ENCODE data around the gene BPHL.
"Not testable (repeated sequence)": the region's sequence is repeated elsewhere in the genome, so short reads cannot be mapped to it uniquely, and the experiment has no call there.

The BPHL gene

DNA sequence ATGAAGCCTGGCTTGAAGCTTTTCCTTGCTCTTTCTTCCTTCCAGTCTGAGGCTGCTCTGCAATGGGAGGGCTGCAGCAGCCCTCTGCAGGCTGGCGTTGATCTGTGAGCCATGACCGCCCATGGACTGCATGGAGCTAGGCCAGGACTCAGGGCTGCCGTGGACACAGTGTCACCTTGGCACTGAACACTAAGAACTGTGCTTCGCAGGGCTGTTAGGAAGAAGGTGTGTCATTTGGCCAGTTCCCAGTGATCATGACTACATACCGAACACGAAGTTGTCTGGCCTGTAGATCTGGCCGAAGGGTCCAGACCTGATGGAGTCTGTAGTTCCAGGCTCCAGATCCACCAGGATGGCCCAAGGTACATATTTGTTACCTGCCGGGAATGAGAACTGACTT lies 60.2 kb downstream of the BPHL start:
- DNase-seq (ENCODE audit: low read depth in 2 of 2), result not testable (repeated sequence)

DNA sequence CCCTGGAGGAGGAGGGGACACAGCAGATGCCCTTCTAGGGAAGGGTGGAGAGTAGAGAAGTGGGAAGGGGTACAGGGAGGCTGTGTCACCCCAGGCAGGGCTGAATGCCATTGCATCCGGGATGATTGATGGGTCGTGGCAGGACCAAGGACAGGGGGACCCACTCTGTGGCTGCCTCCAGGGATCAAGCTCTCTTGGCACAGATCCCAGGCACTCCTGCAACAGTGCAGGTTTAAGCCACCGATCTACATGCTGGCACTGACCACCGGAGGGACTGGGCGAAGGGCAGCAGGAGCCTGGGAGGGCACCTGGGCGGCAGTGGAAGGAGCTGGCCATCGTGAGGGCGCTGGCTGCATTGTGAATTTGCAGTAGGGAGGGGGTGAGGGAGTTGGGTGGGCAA lies 61.4 kb downstream of the BPHL start:
- not testable (repeated sequence) for DNase-seq (ENCODE audit: low read depth in 2 of 2)

DNA sequence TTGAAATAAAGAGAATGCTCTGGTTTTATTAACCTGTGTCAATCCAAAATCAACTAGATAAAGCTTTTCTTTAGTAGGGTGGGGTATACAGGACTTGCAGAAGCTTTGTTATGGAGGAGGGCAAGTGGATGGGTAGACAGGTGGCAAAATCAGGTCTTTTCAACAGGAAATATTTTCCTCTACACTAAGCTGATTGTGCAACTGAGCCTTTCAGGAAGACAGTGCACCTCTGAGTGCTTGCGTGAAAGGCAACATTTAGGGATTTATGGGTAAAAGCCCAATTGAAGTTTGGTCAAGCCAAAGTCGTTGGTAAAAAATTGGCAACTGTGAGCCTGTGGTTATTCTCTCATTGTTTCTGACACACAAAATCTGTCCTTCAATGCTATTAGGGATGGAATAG lies 62.6 kb downstream of the BPHL start:
- DNase-seq (ENCODE audit: low read depth in 2 of 2), result no peak

DNA sequence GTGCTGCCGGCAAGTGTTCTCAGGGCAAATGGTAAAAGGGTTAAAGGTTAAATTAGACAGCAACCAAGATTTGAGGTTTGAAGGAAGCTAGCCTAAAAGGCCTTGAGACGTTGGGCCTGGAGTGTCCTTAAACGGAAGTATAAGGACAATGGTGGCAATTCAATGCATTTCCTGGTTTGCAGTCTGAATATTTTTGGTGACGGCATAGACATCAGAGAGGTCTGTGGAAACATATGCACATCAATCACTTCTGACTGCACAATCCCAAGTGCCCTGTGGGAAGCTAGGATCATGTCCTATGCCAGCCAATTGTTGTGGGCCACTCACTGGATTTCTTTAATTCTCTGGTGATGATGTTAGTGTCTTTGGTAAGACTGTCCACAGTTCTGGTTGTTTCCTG lies 64.6 kb downstream of the BPHL start:
- no peak for DNase-seq (ENCODE audit: low read depth in 2 of 2)

DNA sequence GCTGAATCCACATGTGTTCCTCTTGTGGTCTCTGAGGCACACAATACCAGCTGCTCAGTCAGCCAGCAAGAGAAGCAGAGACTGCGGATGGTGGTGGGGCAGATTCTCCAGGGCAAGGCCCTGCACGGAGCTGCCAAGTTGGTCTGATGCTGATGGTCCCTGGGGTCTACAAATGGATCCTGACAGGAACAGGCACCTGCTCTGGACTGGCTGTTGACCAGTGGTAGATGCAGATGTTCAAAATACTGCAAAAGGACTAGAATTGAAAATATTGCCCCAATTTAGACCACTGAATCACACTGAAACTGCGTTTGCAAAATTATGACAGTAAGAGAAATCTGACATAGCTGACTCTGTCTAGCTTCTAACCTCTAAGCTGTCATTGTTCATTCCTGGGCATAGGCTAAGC lies 68.5 kb downstream of the BPHL start:
- DNase-seq (ENCODE audit: low read depth in 2 of 2), result no peak

DNA sequence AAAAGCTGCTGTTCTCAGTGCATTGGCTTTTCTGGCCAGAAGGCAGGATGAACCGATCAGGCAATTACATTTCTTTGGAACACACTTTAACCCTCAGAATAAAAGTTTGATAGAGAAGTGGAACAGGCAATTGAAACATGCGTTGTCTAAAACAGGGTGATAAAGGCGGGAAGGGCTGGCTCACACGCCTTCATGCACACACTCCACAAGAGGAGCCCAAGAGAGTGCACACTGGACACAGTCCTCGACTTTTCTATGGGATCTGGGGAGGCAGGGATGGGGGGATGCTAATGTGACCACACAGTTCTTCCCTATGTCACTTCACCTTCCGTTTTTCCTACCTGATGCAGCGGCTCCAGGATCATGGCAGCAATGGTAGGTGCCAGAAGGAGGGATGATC lies 69.8 kb downstream of the BPHL start:
- no peak for DNase-seq (ENCODE audit: low read depth in 2 of 2)

DNA sequence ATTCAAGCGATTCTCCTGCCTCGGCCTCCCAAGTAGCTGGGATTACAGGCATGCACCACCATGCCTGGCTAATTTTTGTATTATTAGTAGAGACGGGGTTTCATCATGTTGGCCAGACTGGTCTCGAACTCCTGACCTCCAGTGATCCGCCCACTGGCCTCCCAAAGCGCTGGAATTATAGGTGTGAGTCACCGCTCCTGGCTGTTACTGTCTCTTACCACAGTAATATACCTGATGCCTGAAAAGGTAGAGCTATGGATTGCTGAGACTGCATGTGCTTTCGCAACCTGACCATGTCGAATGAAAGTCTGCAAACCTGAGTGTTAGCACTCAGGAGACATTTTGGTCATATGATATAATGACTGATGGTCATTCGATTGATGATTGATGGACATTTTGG lies 70.7 kb downstream of the BPHL start:
- DNase-seq (ENCODE audit: low read depth in 2 of 2), result not testable (repeated sequence)

DNA sequence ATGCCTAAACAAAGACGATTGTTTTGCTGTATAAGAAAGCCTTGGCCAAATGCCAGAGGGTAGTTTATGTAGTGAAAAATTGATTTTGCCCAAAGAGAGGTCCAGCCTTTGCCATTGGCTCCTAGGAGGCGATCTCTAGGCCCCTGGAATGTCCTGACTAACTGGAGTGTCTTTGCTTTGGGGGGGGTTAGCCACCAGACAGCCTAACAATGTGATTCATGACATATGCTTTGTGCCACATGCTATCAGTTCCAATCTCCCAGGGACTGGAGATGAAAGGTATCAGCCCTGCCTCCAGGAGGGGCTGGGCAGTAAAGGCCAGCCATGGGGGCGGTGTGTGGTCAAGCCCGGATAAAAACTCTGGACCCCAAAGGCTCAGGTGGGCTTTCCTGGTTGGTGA lies 71.5 kb downstream of the BPHL start:
- no peak for DNase-seq (ENCODE audit: low read depth in 2 of 2)

DNA sequence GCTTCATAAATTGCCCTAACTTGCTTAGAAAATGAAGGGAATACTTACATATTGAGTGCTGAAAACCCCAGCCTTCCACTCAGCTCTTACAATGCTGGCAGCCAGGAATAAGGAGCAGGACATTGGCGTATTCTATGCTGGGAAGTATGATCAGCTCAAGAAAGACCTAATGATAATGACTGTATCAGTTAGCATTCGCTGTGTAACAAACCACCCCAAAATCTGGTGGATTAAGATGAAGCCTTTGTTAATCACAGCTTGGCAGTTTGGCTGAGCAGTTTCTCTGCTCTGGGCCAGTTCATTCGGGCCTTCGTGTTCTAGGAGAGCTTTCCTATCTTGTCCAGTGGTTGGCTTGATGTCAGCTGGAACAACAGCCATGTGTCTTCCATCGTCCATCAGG lies 72.3 kb downstream of the BPHL start:
- no peak for DNase-seq (ENCODE audit: low read depth in 2 of 2)

DNA sequence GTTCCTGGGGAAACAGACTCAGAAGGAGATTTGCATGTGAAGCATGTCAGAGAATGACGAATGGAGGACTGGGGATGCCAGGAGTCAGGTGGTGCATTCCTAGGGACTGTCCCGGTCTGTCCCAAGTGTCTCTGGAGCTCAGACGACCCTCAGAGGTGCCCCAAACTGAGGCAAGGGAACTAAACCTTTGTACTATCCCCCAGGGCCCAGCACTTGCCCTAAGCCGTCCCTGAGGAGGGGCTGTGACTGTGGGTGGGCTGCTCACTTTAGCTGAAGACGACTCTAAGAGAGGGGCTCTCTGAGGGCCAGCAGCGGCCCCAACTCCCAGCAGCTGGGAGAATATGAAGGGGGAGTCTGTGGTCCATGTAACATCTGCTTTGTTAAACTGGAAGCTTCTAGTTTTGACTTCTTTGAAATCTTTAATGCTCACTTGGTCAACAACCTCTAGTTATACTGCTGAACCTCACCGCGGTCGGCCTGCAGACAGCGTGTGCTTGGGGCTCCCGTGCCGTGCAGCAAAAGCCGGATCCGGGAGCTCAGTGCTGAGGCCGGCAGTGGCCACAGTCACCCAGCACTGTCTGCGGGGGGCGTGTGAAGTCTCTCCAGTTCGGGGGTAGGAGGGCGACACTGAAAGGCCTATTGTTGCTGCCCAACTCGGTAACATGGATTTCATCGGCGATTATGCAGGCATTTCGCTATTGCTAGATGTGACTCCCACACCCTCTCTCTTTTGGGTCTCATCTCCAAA lies 74.8 kb downstream of the BPHL start:
- DNase-seq (ENCODE audit: low read depth in 2 of 2), result no peak

DNA sequence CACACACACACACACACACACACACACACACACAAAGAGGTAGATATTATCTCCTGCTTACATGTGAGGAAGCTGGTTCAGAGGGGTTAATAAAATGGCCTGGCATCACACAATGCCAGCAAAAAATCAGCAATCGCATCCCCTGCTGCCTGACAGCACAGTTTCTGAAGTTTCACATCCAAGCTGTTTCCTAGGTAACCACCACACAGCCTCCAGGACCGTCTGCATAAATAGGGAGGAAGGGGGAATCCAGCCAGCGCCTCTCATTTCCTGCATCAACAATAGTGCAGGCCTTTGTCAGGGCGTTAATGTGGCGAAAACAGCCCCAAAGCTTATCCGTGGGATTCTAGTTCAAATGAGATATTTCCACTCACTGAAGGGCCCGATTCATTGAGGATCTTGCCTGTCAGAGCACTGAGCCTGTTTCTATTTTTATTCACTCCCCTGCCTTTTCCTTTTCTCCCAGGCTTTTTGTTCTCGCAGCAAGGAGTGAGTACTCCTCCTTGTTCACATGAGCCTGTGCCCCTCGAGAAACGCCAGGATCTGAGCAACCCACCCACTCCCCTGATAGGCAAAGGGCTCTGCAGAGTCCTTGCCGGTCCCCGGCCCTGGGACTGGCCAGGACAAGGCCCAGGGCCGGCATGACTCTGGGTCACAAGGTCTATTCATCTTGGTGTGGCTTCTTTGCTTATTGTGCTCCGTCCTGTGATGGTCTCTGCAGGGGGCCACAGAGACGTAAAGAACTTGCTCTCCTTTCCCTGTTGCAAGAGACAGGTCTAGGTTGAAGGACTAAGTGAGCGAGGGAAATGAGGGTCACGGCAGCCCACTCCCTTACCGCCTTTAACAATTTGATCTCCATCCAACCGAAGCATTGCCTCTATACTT lies 76.3 kb downstream of the BPHL start:
- DNase-seq (ENCODE audit: low read depth in 2 of 2), result no peak

DNA sequence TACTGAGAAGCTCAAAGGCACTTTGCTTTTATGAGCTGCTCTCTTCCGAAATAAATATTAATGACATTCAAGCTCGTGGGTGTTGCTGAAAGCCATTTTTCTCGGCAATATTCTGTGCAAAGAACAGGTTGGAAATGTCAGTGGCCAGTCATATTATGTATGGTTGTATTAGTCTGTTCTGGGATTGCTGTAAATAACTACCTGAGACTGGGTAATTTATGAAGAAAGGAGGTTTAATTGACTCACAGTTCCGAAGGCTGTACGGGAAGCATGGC lies 76.8 kb downstream of the BPHL start:
- DNase-seq (ENCODE audit: low read depth in 2 of 2), result no peak

DNA sequence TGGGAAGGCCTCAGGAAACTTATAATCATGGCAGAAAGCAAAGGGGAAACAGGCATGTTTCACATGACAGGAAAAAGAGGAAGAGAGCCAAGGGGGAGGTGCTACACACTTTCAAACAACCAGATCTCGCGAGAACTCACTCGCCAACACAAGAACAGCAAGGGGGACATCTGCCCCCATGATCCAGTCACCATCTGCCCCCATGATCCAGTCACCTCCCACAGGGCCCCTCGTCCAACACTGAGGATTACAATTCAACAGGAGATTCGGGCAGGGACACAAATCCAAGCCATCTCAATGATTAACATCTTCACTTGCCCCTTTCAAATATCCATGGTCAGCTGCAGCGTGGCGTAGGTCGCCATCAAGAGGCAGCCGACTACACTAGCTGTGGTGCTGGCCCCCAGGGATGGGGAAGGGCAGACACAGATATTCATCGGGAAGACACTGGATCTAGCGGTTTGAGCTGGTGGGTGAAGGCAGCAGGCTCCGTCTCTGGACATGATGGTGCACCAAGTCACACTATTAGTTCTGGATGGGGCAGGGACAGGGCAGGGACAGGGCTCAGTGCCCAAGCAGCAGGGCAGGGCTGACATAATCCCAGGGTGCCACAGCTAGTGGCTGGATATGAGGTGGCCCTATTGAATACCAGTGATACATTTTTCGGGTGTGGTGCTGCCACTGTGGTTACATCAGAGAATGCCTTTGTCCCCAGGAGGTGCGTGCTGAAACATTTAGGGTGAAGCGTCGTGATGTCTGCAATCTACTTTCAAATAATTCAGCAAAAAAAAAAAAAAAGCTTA lies 77.4 kb downstream of the BPHL start:
- DNase-seq (ENCODE audit: low read depth in 2 of 2), result no peak

DNA sequence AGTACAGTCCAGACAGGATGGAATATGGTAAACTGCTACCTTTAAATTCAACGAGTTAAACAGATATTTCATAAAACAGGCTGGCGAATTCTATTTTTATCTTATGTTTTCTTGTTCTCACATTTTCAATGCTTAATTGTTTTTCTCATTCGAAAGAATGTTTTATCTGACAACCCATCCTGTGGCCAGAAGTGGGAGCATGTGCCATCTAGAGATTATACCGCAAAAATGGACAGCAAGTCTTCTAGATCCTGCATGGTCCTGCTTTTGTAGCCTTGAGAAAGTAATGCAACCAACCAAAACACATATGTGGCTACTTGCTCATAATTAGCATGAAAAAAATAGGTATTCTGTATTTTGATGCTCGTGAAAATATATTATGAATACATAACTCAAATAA lies 78.3 kb downstream of the BPHL start:
- no peak for DNase-seq (ENCODE audit: low read depth in 2 of 2)

DNA sequence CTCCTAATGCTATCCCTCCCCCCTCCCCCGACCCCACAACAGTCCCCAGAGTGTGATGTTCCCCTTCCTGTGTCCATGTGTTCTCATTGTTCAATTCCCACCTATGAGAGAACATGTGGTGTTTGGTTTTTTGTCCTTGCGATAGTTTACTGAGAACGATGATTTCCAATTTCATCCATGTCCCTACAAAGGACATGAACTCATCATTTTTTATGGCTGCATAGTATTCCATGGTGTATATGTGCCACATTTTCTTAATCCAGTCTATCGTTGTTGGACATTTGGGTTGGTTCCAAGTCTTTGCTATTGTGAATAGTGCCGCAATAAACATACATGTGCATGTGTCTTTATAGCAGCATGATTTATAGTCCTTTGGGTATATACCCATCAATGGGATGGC lies 79.2 kb downstream of the BPHL start:
- not testable (repeated sequence) for DNase-seq (ENCODE audit: low read depth in 2 of 2)

DNA sequence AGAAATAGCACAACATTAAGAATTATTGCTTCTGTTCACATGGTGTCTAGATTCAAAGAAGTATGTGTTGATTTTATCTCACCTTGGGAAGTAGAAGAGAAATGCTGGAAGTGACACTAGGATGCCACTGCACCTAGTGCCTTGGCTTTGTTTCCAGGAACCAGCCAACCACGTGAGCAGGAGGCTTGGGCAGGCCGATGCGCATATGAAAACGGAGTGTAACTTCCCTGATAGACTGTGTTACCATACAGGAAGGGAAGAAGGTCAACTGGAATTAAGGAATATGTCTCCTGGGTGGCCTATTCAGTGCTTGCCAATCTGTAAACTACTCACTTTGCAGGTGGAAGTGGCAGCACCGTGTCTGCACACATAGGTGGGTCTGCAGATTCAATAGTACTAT lies 80.9 kb downstream of the BPHL start:
- no peak for DNase-seq (ENCODE audit: low read depth in 2 of 2)

DNA sequence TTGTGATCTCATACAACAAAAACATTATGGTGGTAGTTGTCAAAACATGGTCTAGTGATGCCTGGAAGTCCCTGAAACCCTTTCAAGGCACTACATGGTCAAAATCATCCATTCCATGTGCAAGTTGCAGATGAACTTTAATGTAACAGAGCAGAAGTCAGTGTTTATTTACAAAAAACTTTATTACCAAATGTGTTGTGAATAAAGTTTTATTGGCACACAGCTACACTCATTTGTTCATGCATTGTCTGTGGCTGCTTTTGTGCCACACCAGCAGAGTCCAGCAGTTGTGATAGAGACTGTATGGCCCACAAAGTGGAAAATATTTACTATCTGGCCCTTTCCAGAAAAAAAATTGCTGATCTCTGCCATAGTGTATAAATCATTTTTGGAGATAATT lies 82.2 kb downstream of the BPHL start:
- no peak for DNase-seq (ENCODE audit: low read depth in 2 of 2)

DNA sequence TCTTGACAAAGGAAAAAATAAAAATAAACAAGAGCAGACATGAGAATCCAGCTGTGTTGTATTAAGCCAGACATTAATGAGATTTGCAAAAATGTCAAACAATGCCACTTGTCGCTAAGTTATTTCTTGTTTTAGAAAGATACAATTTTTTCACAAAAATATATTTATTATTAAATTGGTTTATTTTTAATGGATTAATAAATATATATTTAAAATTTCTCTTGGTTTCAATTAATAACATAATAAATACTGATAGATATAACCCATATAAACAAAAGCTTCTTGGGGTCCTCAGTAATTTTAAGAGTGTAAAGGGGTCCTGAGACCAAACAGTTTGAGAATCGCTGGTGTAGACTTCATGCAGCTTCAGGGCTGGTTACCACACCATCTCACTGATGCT lies 82.9 kb downstream of the BPHL start:
- no peak for DNase-seq (ENCODE audit: low read depth in 2 of 2)

Data from fibroblast of skin of left biceps (primary cell).